Measurements from ENCODE around the gene IKZF1. TPM values are rescaled to one million over a fixed set of nuclear protein-coding genes. Genes with fewer than 3 reads are reported as not detected.

The IKZF1 gene
- total RNA-seq, 1 donor from 2014 or later: 0.86 TPM

DNA sequence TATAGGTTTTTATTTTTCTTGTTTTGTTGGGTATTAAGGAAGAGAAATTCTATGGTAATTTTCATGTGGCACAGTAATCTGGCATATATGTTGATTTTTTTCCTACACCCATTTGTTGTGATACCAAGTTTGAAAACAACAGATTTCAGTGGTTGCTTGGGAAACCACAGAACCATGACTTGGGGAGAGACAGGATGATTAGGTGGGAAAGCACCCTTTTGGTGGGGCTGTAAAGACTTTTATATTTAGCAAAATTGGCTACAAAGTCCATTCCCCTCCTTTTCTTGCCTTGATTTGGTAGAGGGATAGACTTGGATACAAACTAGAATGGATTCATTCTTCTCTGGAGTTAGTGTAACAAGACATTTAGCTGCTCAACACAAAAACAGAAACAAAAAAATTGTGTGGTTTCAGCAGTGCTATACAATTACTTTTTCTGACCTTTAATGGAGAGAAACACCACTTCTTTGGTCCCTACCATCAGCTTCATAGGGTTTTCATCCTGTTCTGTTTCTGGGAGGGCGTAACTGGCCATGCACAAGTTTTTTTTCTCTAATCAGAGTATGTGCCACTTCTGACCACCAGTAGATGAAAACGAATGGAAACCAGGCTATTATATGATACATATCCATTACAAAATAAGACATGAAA is 92.9 kb downstream of the IKZF1 start:
- no peak overlapping the region for H3K27ac ChIP-seq (ENCODE audit: low read depth, low read length)

DNA sequence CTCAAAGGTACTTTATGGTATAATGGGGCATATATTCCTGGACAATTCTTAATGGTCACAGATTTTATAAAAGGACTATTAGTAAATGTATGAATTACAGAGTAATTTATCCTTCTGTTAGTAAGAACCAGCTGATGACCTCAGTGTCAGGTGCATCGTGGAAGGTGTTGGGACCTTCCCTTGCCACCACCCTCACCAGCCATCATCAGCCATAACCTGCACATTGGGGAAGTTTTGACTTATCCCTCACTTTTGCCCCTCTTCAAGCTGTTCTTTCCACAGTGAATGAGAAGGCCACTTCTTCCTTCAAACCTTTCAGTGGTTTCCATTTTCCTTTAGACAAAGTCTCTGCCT is 93.4 kb downstream of the IKZF1 start:
- Histone ChIP-seq H3K4me2 (ENCODE audit: low read length) (no peak overlapping the region), H3K27me3 (ENCODE audit: insufficient read depth, low read length) (peaks cover 12% of the 10 kb centered on the region), H3K79me2 (ENCODE audit: insufficient read depth, low read length) (no peaks in the 10 kb centered on the region), H3K9me3 (ENCODE audit: insufficient read depth, low read depth, low read length) (no peaks in the 10 kb centered on the region), H3K27ac (ENCODE audit: low read depth, low read length) (no peak overlapping the region), H3K4me1 (ENCODE audit: insufficient read depth, low read length) (no peaks in the 10 kb centered on the region), H3K4me3 (ENCODE audit: insufficient read depth, low read depth, low read length) (no peak overlapping the region), H4K20me1 (ENCODE audit: insufficient read depth, low read length) (no peaks in the 10 kb centered on the region), H2AFZ (ENCODE audit: low read depth, low read length) (no peak overlapping the region), H3K9ac (ENCODE audit: low read length) (no peak overlapping the region), H3K36me3 (ENCODE audit: insufficient read depth, low read length) (no peaks in the 10 kb centered on the region)
- Mint-ChIP-seq H3K27ac (ENCODE audit: unreplicated experiment) (no peak overlapping the region), H3K4me1 (ENCODE audit: low read depth, unreplicated experiment) (peaks cover 6% of the 10 kb centered on the region), H3K9me3 (ENCODE audit: unreplicated experiment) (peaks cover 5% of the 10 kb centered on the region), H3K4me3 (ENCODE audit: unreplicated experiment) (no peak overlapping the region), H3K27me3 (ENCODE audit: low read depth, unreplicated experiment) (peaks cover 4% of the 10 kb centered on the region), H3K36me3 (ENCODE audit: low read depth, unreplicated experiment) (no peaks in the 10 kb centered on the region)
- no peak for TF ChIP-seq EZH2 (IDR thresholded peaks at IDR 0.05; ENCODE audit: insufficient read depth, low read length)
- TF ChIP-seq, protein P1, sequence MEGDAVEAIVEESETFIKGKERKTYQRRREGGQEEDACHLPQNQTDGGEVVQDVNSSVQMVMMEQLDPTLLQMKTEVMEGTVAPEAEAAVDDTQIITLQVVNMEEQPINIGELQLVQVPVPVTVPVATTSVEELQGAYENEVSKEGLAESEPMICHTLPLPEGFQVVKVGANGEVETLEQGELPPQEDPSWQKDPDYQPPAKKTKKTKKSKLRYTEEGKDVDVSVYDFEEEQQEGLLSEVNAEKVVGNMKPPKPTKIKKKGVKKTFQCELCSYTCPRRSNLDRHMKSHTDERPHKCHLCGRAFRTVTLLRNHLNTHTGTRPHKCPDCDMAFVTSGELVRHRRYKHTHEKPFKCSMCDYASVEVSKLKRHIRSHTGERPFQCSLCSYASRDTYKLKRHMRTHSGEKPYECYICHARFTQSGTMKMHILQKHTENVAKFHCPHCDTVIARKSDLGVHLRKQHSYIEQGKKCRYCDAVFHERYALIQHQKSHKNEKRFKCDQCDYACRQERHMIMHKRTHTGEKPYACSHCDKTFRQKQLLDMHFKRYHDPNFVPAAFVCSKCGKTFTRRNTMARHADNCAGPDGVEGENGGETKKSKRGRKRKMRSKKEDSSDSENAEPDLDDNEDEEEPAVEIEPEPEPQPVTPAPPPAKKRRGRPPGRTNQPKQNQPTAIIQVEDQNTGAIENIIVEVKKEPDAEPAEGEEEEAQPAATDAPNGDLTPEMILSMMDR (IDR thresholded peaks at IDR 0.05; ENCODE audit: insufficient read depth, low read depth, low read length): no peak
- DNase-seq (ENCODE audit: low read depth) (no peak), FAIRE-seq (no peak)

More for the DNA sequence above, 92.9 kb downstream of the IKZF1 start:
- H3K4me1 Mint-ChIP-seq (ENCODE audit: low read depth, unreplicated experiment): peaks cover 8% of the 10 kb centered on the region
- peaks cover 6% of the 10 kb centered on the region for H3K27me3 Mint-ChIP-seq (ENCODE audit: low read depth, unreplicated experiment)
- no peak overlapping the region for H3K4me3 ChIP-seq (ENCODE audit: insufficient read depth, low read depth, low read length)
- peaks cover 5% of the 10 kb centered on the region for H3K9me3 Mint-ChIP-seq (ENCODE audit: unreplicated experiment)
- no peaks in the 10 kb centered on the region for H3K4me1 ChIP-seq (ENCODE audit: insufficient read depth, low read length)
- FAIRE-seq: no peak
- H4K20me1 ChIP-seq (ENCODE audit: insufficient read depth, low read length): no peaks in the 10 kb centered on the region
- TF ChIP-seq, protein P1 (IDR thresholded peaks at IDR 0.05; ENCODE audit: insufficient read depth, low read depth, low read length): no peak
- no peak for TF ChIP-seq EZH2 (IDR thresholded peaks at IDR 0.05; ENCODE audit: insufficient read depth, low read length)
- no peak overlapping the region for H3K27ac Mint-ChIP-seq (ENCODE audit: unreplicated experiment)
- DNase-seq (ENCODE audit: low read depth): no peak
- H3K4me2 ChIP-seq (ENCODE audit: low read length): no peak overlapping the region
- H2AFZ ChIP-seq (ENCODE audit: low read depth, low read length): no peak overlapping the region
- H3K9me3 ChIP-seq (ENCODE audit: insufficient read depth, low read depth, low read length): no peaks in the 10 kb centered on the region
- no peaks in the 10 kb centered on the region for H3K36me3 Mint-ChIP-seq (ENCODE audit: low read depth, unreplicated experiment)
- no peaks in the 10 kb centered on the region for H3K36me3 ChIP-seq (ENCODE audit: insufficient read depth, low read length)
- no peak overlapping the region for H3K9ac ChIP-seq (ENCODE audit: low read length)
- peaks cover 12% of the 10 kb centered on the region for H3K27me3 ChIP-seq (ENCODE audit: insufficient read depth, low read length)
- H3K4me3 Mint-ChIP-seq (ENCODE audit: unreplicated experiment): no peak overlapping the region
- no peaks in the 10 kb centered on the region for H3K79me2 ChIP-seq (ENCODE audit: insufficient read depth, low read length)

DNA sequence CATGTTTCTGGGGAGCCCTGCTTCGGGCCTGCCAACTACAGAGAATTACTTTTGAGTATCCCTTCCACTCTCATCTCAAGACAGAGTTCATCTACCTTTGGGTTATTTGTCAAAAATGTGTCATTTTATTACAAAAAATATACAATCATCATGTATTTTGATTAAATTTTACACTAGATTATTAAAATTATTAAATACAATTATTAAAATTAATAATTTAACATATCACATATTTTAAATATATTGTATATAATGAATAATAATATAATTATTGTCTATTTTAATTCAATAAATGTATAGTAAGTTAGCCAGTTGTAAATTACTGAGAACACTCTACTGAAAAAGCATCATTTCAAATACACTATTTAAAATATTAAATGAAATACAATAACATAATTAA is 94.7 kb downstream of the IKZF1 start:
- H2AFZ ChIP-seq (ENCODE audit: low read depth, low read length): no peak overlapping the region
- Mint-ChIP-seq H3K4me1 (ENCODE audit: low read depth, unreplicated experiment) (no peaks in the 10 kb centered on the region), H3K9me3 (ENCODE audit: unreplicated experiment) (peaks cover 2% of the 10 kb centered on the region), H3K27ac (ENCODE audit: unreplicated experiment) (no peak overlapping the region), H3K36me3 (ENCODE audit: low read depth, unreplicated experiment) (no peaks in the 10 kb centered on the region), H3K27me3 (ENCODE audit: low read depth, unreplicated experiment) (peaks cover 8% of the 10 kb centered on the region), H3K4me3 (ENCODE audit: unreplicated experiment) (no peak overlapping the region)
- DNase-seq (ENCODE audit: low read depth) (no peak), FAIRE-seq (no peak)
- peaks cover 12% of the 10 kb centered on the region for H3K27me3 ChIP-seq (ENCODE audit: insufficient read depth, low read length)
- H3K36me3 ChIP-seq (ENCODE audit: insufficient read depth, low read length): no peaks in the 10 kb centered on the region
- no peak overlapping the region for H3K9ac ChIP-seq (ENCODE audit: low read length)
- TF ChIP-seq, protein P1 (IDR thresholded peaks at IDR 0.05; ENCODE audit: insufficient read depth, low read depth, low read length): no peak
- TF ChIP-seq EZH2 (IDR thresholded peaks at IDR 0.05; ENCODE audit: insufficient read depth, low read length): no peak
- no peaks in the 10 kb centered on the region for H3K9me3 ChIP-seq (ENCODE audit: insufficient read depth, low read depth, low read length)
- no peaks in the 10 kb centered on the region for H4K20me1 ChIP-seq (ENCODE audit: insufficient read depth, low read length)
- H3K27ac ChIP-seq (ENCODE audit: low read depth, low read length): no peak overlapping the region
- H3K4me1 ChIP-seq (ENCODE audit: insufficient read depth, low read length): no peaks in the 10 kb centered on the region
- H3K4me2 ChIP-seq (ENCODE audit: low read length): no peak overlapping the region
- no peaks in the 10 kb centered on the region for H3K79me2 ChIP-seq (ENCODE audit: insufficient read depth, low read length)
- H3K4me3 ChIP-seq (ENCODE audit: insufficient read depth, low read depth, low read length): no peak overlapping the region
